ENCODE measurements around the gene IDI1. TPM values are rescaled to one million over a fixed set of nuclear protein-coding genes. Genes with fewer than 3 reads are reported as not detected.
A peak's percentile ranks its signal among the peaks of the same experiment; 100 is the strongest.

IDI1 gene
- total and polyA plus RNA-seq, 2 of the 13 experiments (the other 11 are each of a cell fraction or from before 2014, with no cell fraction given): 44.4 to 145 TPM

DNA sequence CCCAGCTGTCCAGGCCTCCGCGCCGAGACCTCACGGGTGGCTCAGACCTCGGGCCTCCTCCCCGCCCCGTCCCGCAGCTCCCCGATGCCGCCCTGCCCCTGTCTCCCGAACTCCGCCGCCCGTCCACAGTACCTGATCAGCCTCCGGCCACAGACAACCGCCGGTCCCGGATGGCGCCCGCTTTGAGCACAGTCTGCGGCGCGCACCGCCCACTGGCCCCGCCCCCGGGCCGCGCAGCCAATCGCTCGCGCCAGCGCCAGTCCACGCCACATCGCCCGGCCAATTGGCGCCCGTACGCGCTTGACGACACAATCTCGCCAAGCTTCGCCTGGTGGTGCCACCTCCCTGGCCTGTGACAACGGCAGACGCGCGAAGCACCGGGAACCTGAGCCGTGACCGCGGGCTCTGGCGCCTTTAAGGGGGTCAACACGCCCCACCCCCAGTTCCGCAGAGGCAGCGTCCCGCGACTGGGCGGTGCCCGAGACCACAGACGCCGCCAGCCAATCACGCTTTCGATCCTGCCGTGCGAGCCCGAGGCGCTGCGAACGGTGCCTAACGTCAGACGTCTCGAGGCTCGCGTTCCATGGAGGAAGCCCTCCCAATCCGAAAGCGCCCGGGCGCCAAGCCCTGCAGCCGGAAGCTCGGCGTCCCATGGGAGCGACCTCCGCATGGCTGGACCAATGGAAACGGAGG lies at the start of gene IDI1 (continued):
- TF ChIP-seq ZFP41 (CRISPR knock-in tag; IDR thresholded peaks at IDR 0.05; ENCODE audit: borderline replicate concordance) (0 out of 2 replicates have a peak, but pooled peaks have one; percentile 77), ETV6 (CRISPR knock-in tag; conservative IDR thresholded peaks at IDR 0.05) (no peak), NFKBIZ (CRISPR knock-in tag; IDR thresholded peaks at IDR 0.05) (no peak; the same call in 1 of the 2 replicates), ZNF674 (CRISPR knock-in tag; IDR thresholded peaks at IDR 0.05; ENCODE audit: low read depth) (no peak), ATAD3A (CRISPR knock-in tag; IDR thresholded peaks at IDR 0.05) (no peak), GLI4 (CRISPR knock-in tag; IDR thresholded peaks at IDR 0.05; ENCODE audit: borderline replicate concordance) (no peak), ASH2L (IDR thresholded peaks at IDR 0.05; ENCODE audit: insufficient read length, low read depth, low read length) (peak; percentile 61), MAFG (CRISPR knock-in tag; IDR thresholded peaks at IDR 0.05) (no peak), ZNF292 (CRISPR knock-in tag; IDR thresholded peaks at IDR 0.05; ENCODE audit: borderline replicate concordance, low read depth) (no peak), ZNF441 (CRISPR knock-in tag; IDR thresholded peaks at IDR 0.05; ENCODE audit: borderline replicate concordance) (peak; percentile 70; the same call in 1 of the 2 replicates), ZFX (CRISPR knock-in tag; IDR thresholded peaks at IDR 0.05; ENCODE audit: low read depth) (peak; percentile 89), MTA3 (CRISPR knock-in tag; IDR thresholded peaks at IDR 0.05) (no peak), NONO (IDR thresholded peaks at IDR 0.05) (no peak), NONO (CRISPR knock-in tag; conservative IDR thresholded peaks at IDR 0.05) (peak; percentile 97), HNRNPLL (IDR thresholded peaks at IDR 0.05; ENCODE audit: low read depth, low read length, poor library complexity, severe bottlenecking) (peak; percentile 76), ZNF20 (CRISPR knock-in tag; IDR thresholded peaks at IDR 0.05) (peak; percentile 79; the same call in 1 of the 2 replicates), KAT8 (CRISPR knock-in tag; IDR thresholded peaks at IDR 0.05) (peak; percentile 68)
- TF ChIP-seq, protein P1, sequence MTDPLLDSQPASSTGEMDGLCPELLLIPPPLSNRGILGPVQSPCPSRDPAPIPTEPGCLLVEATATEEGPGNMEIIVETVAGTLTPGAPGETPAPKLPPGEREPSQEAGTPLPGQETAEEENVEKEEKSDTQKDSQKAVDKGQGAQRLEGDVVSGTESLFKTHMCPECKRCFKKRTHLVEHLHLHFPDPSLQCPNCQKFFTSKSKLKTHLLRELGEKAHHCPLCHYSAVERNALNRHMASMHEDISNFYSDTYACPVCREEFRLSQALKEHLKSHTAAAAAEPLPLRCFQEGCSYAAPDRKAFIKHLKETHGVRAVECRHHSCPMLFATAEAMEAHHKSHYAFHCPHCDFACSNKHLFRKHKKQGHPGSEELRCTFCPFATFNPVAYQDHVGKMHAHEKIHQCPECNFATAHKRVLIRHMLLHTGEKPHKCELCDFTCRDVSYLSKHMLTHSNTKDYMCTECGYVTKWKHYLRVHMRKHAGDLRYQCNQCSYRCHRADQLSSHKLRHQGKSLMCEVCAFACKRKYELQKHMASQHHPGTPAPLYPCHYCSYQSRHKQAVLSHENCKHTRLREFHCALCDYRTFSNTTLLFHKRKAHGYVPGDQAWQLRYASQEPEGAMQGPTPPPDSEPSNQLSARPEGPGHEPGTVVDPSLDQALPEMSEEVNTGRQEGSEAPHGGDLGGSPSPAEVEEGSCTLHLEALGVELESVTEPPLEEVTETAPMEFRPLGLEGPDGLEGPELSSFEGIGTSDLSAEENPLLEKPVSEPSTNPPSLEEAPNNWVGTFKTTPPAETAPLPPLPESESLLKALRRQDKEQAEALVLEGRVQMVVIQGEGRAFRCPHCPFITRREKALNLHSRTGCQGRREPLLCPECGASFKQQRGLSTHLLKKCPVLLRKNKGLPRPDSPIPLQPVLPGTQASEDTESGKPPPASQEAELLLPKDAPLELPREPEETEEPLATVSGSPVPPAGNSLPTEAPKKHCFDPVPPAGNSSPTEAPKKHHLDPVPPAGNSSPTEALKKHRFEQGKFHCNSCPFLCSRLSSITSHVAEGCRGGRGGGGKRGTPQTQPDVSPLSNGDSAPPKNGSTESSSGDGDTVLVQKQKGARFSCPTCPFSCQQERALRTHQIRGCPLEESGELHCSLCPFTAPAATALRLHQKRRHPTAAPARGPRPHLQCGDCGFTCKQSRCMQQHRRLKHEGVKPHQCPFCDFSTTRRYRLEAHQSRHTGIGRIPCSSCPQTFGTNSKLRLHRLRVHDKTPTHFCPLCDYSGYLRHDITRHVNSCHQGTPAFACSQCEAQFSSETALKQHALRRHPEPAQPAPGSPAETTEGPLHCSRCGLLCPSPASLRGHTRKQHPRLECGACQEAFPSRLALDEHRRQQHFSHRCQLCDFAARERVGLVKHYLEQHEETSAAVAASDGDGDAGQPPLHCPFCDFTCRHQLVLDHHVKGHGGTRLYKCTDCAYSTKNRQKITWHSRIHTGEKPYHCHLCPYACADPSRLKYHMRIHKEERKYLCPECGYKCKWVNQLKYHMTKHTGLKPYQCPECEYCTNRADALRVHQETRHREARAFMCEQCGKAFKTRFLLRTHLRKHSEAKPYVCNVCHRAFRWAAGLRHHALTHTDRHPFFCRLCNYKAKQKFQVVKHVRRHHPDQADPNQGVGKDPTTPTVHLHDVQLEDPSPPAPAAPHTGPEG (CRISPR knock-in tag; IDR thresholded peaks at IDR 0.05): 0 out of 2 replicates have a peak, but pooled peaks have one; percentile 41
- TF ChIP-seq, protein P2, sequence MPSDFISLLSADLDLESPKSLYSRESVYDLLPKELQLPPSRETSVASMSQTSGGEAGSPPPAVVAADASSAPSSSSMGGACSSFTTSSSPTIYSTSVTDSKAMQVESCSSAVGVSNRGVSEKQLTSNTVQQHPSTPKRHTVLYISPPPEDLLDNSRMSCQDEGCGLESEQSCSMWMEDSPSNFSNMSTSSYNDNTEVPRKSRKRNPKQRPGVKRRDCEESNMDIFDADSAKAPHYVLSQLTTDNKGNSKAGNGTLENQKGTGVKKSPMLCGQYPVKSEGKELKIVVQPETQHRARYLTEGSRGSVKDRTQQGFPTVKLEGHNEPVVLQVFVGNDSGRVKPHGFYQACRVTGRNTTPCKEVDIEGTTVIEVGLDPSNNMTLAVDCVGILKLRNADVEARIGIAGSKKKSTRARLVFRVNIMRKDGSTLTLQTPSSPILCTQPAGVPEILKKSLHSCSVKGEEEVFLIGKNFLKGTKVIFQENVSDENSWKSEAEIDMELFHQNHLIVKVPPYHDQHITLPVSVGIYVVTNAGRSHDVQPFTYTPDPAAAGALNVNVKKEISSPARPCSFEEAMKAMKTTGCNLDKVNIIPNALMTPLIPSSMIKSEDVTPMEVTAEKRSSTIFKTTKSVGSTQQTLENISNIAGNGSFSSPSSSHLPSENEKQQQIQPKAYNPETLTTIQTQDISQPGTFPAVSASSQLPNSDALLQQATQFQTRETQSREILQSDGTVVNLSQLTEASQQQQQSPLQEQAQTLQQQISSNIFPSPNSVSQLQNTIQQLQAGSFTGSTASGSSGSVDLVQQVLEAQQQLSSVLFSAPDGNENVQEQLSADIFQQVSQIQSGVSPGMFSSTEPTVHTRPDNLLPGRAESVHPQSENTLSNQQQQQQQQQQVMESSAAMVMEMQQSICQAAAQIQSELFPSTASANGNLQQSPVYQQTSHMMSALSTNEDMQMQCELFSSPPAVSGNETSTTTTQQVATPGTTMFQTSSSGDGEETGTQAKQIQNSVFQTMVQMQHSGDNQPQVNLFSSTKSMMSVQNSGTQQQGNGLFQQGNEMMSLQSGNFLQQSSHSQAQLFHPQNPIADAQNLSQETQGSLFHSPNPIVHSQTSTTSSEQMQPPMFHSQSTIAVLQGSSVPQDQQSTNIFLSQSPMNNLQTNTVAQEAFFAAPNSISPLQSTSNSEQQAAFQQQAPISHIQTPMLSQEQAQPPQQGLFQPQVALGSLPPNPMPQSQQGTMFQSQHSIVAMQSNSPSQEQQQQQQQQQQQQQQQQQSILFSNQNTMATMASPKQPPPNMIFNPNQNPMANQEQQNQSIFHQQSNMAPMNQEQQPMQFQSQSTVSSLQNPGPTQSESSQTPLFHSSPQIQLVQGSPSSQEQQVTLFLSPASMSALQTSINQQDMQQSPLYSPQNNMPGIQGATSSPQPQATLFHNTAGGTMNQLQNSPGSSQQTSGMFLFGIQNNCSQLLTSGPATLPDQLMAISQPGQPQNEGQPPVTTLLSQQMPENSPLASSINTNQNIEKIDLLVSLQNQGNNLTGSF (CRISPR knock-in tag; IDR thresholded peaks at IDR 0.05): no peak
